DOHH2 (cell line): ENCODE data around the gene MRPS23.

Experiments used
- H3F3A ChIP-seq: fragments of 200-600 bp; sonication (generic), shearing (Covaris generic); 2 replicates; pipeline ENCODE4 v1.6.0; 2016; ENCODE audit warnings: antibody characterized with exemption, mild to moderate bottlenecking; ENCODE audit not compliant: control insufficient read depth, insufficient read depth
- H3K27ac ChIP-seq: fragments of 200-600 bp; sonication (generic); 2 replicates; pipeline ENCODE4 v1.5.1; 2014; ENCODE audit warnings: low read depth, mild to moderate bottlenecking, low read length, moderate library complexity
- H3K27me3 ChIP-seq: fragments of 200-600 bp; sonication (generic); 2 replicates; pipeline ENCODE4 v1.6.1; 2014; ENCODE audit warnings: mild to moderate bottlenecking, low read length, mixed read lengths; ENCODE audit not compliant: control insufficient read depth
- H3K36me3 ChIP-seq: fragments of 200-600 bp; sonication (generic); 2 replicates; pipeline ENCODE4 v1.6.1; 2014; ENCODE audit warnings: mild to moderate bottlenecking, low read length, moderate library complexity, mixed read lengths; ENCODE audit not compliant: control insufficient read depth
- H3K4me1 ChIP-seq: fragments of 200-600 bp; sonication (generic); 2 replicates; pipeline ENCODE4 v1.6.1; 2014; ENCODE audit warnings: mild to moderate bottlenecking, low read length, mixed read lengths; ENCODE audit not compliant: control insufficient read depth
- H3K4me2 ChIP-seq: fragments of 200-600 bp; sonication (generic); 2 replicates; pipeline ENCODE4 v1.6.0; 2014; ENCODE audit warnings: mild to moderate bottlenecking, low read length, moderate library complexity
- H3K4me3 ChIP-seq: fragments of 200-600 bp; sonication (generic); 2 replicates; pipeline ENCODE4 v1.5.1; 2014; ENCODE audit warnings: mild to moderate bottlenecking, low read length, mixed read lengths
- H3K79me2 ChIP-seq: fragments of 200-600 bp; sonication (generic); 2 replicates; pipeline ENCODE4 v1.6.1; 2014; ENCODE audit warnings: mild to moderate bottlenecking, low read length, mixed read lengths; ENCODE audit not compliant: control insufficient read depth
- H3K9me2 ChIP-seq: fragments of 200-600 bp; sonication (generic); replicated peaks from 2 replicates; pipeline ENCODE4 v1.6.1; 2014; ENCODE audit warnings: mild to moderate bottlenecking, low read length, mixed read lengths; ENCODE audit not compliant: control insufficient read depth
- H3K9me3 ChIP-seq: fragments of 200-600 bp; sonication (generic); 2 replicates; pipeline ENCODE4 v1.6.1; 2014; ENCODE audit warnings: antibody characterized with exemption, low read length, mixed read lengths; ENCODE audit not compliant: control insufficient read depth, insufficient read depth
- H4K20me1 ChIP-seq: fragments of 200-600 bp; sonication (generic); 2 replicates; pipeline ENCODE4 v1.6.0; 2014; ENCODE audit warnings: low read depth, mild to moderate bottlenecking, antibody characterized with exemption, low read length, moderate library complexity; ENCODE audit not compliant: control insufficient read depth, insufficient read depth
- EZH2phosphoT487 ChIP-seq: fragments of 200-600 bp; sonication (generic); IDR thresholded peaks from 2 replicates; pipeline ENCODE4 v1.6.1; 2017; ENCODE audit warnings: borderline replicate concordance, mild to moderate bottlenecking, antibody characterized with exemption, low read length, moderate library complexity, mixed read lengths
- TF ChIP-seq, protein P1 (sequence below): fragments of 200-600 bp; sonication (generic); IDR thresholded peaks from one replicate; pipeline ENCODE4 v1.5.1; 2014; ENCODE audit warnings: antibody characterized with exemption, mild to moderate bottlenecking, low read depth, low read length; ENCODE audit not compliant: poor library complexity, severe bottlenecking

Gene MRPS23

DNA sequence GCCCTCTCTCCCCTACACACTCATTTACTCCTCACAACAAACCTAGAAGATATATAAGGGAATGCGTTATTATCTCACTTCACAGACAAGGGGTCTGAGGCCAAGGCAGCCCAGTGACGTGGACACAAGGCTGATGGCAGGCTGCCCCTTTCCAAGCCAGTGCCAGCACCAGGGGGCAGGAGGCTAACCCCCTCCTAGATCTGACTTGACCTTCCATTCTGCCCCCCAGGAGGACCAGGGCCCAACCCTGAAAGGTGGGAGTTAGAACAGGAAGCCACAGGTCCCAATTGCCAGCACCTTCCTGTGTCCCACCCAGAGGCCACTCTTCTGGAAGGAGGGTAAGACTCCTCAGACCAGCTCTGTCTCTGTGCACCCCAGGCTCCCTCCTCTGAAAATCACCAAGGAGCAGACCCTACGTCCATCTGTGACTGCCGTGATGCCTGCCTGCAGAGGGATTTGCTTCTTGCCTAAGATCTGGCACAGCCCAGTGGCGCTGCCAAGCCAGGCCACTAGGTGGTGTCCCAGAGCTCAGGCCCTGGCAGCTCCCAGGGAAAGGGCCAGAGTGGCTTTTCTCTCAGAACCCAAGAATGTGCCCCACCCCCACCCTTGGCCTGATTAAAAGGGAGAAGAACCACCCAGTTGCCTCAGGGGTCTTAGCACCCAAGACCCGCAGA, 42.4 kb upstream of the MRPS23 start:
- H3K9me2 ChIP-seq, result no peaks in the 10 kb centered on the region
- H3K9me3 ChIP-seq, result no peaks in the 10 kb centered on the region
- no peaks in the 10 kb centered on the region for H3K4me1 ChIP-seq
- H3K79me2 ChIP-seq, result no peaks in the 10 kb centered on the region
- H3K27ac ChIP-seq, result no peak overlapping the region
- H3K4me3 ChIP-seq, result no peak overlapping the region
- H3K27me3 ChIP-seq, result peaks cover 38% of the 10 kb centered on the region
- H3K4me2 ChIP-seq, result no peak overlapping the region
- TF ChIP-seq EZH2phosphoT487, result no peak
- TF ChIP-seq, protein P1, sequence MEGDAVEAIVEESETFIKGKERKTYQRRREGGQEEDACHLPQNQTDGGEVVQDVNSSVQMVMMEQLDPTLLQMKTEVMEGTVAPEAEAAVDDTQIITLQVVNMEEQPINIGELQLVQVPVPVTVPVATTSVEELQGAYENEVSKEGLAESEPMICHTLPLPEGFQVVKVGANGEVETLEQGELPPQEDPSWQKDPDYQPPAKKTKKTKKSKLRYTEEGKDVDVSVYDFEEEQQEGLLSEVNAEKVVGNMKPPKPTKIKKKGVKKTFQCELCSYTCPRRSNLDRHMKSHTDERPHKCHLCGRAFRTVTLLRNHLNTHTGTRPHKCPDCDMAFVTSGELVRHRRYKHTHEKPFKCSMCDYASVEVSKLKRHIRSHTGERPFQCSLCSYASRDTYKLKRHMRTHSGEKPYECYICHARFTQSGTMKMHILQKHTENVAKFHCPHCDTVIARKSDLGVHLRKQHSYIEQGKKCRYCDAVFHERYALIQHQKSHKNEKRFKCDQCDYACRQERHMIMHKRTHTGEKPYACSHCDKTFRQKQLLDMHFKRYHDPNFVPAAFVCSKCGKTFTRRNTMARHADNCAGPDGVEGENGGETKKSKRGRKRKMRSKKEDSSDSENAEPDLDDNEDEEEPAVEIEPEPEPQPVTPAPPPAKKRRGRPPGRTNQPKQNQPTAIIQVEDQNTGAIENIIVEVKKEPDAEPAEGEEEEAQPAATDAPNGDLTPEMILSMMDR, result peak; percentile 98
- H4K20me1 ChIP-seq, result peaks cover 5% of the 10 kb centered on the region; the same call in 1 of the 2 replicates
- H3F3A ChIP-seq, result no peaks in the 10 kb centered on the region
- H3K36me3 ChIP-seq, result no peaks in the 10 kb centered on the region

DNA sequence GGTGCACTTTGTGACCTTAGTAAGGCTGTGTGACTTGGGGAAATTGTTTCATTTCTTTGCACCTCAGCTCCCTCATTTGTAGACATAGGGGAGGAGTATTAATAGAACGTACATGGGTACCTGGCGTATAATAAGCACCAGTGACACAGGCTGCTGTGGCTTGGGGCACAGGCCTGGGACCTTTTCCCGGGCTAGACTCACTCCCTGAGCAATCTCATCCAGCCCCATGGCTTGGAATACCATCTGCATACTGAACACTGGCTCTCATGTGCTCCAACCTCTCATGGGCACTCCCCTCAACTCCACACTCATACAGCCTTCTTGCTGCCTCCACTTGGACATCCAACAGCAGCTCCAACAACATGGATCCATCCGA, 41.0 kb upstream of the MRPS23 start:
- H4K20me1 ChIP-seq, result peaks cover 5% of the 10 kb centered on the region; the same call in 1 of the 2 replicates
- TF ChIP-seq EZH2phosphoT487, result no peak
- TF ChIP-seq, protein P1, result no peak
- no peaks in the 10 kb centered on the region for H3K79me2 ChIP-seq
- H3K4me1 ChIP-seq, result no peaks in the 10 kb centered on the region
- no peak overlapping the region for H3K27ac ChIP-seq
- no peak overlapping the region for H3K4me2 ChIP-seq
- no peak overlapping the region for H3K4me3 ChIP-seq
- peaks cover 46% of the 10 kb centered on the region for H3K27me3 ChIP-seq
- no peaks in the 10 kb centered on the region for H3K9me3 ChIP-seq
- no peaks in the 10 kb centered on the region for H3K9me2 ChIP-seq
- no peaks in the 10 kb centered on the region for H3K36me3 ChIP-seq
- no peaks in the 10 kb centered on the region for H3F3A ChIP-seq

- TF ChIP-seq EZH2phosphoT487, result no peak
- TF ChIP-seq, protein P1, result no peak
- H3K27ac ChIP-seq, result no peak overlapping the region
These were observed 40.3 kb upstream of the MRPS23 start for GRCh38 chr17:57889892-57890856.

More at GRCh38 chr17:57889892-57890856, 40.3 kb upstream of the MRPS23 start:
- Histone ChIP-seq H3K4me2 (no peak overlapping the region), H3K4me3 (no peak overlapping the region), H3K79me2 (no peaks in the 10 kb centered on the region), H3F3A (no peaks in the 10 kb centered on the region), H3K9me2 (no peaks in the 10 kb centered on the region), H4K20me1 (peaks cover 5% of the 10 kb centered on the region; the same call in 1 of the 2 replicates), H3K36me3 (no peaks in the 10 kb centered on the region), H3K4me1 (no peaks in the 10 kb centered on the region), H3K9me3 (no peaks in the 10 kb centered on the region), H3K27me3 (peaks cover 42% of the 10 kb centered on the region)
